IMR-90 (cell line): ENCODE results near the gene RPAIN. TPM values are rescaled to one million over a fixed set of nuclear protein-coding genes. Genes with fewer than 3 reads are reported as not detected.

Source experiments
- ATAC-seq: fragments of 200-7000 bp; cut with Tn5 transposase; 2 replicates; pipeline ENCODE4 v1.9.1; 2020; ENCODE audit warnings: low read depth, mild to moderate bottlenecking, moderate library complexity
- BruUV-seq: library from RNA; stranded (reverse); fragments of 400-500 nt; replicated peaks from 2 replicates; lab custom pipeline; 2021; lab: Mats Ljungman, UMichigan
- CTCF ChIA-PET: fragments of 300-600 bp; formaldehyde crosslinking; extraction: SDS; loops from one replicate; lab custom pipeline; 2021; ENCODE audit warnings: antibody characterized with exemption; lab: Yijun Ruan, JAX
- POLR2A ChIA-PET: fragments of 300-600 bp; sonication (Branson Sonifier 250); formaldehyde crosslinking; loops from one replicate; lab custom pipeline; 2022; ENCODE audit warnings: antibody characterized with exemption; ENCODE audit not compliant: unreplicated experiment; lab: Charles Lee
- DNase-seq: peaks from one replicate; pipeline ENCODE4 v3.0.0; 2013
- H2AFZ ChIP-seq: replicated peaks from 2 replicates; pipeline ENCODE3; 2013; ENCODE audit warnings: low read length, mild to moderate bottlenecking; ENCODE audit not compliant: poor library complexity
- H2AK5ac ChIP-seq: 2 replicates; pipeline ENCODE4 v1.6.1; 2013; ENCODE audit warnings: low read depth, low read length, inconsistent platforms
- H2AK9ac ChIP-seq: replicated peaks from 2 replicates; pipeline ENCODE3; 2013; ENCODE audit warnings: mild to moderate bottlenecking, low read depth, low read length, moderate library complexity; ENCODE audit not compliant: poor library complexity
- H2BK120ac ChIP-seq: 2 replicates; pipeline ENCODE4 v1.6.1; 2013; ENCODE audit warnings: low read depth, low read length, inconsistent platforms
- H2BK15ac ChIP-seq: 3 replicates; pipeline ENCODE4 v1.6.1; 2013; ENCODE audit warnings: low read depth, low read length, inconsistent platforms
- H2BK20ac ChIP-seq: 2 replicates; pipeline ENCODE4 v1.6.1; 2013; ENCODE audit warnings: low read depth, mild to moderate bottlenecking, inconsistent platforms, low read length, moderate library complexity
- H2BK5ac ChIP-seq: 2 replicates; pipeline ENCODE4 v1.6.1; 2013; ENCODE audit warnings: mild to moderate bottlenecking, low read depth, low read length, inconsistent platforms; ENCODE audit not compliant: poor library complexity, severe bottlenecking
- H3K14ac ChIP-seq: replicated peaks from 2 replicates; pipeline ENCODE4 v1.6.1; 2013; ENCODE audit warnings: low read depth, low read length, inconsistent platforms
- H3K18ac ChIP-seq: 2 replicates; pipeline ENCODE4 v1.6.1; 2013; ENCODE audit warnings: low read depth, low read length, control low read depth
- H3K23ac ChIP-seq: 2 replicates; pipeline ENCODE4 v1.6.1; 2013; ENCODE audit warnings: low read depth, low read length, inconsistent platforms
- H3K27ac ChIP-seq: 2 replicates; pipeline ENCODE4 v1.5.1; 2013; ENCODE audit warnings: mild to moderate bottlenecking, control low read depth, low read length; ENCODE audit not compliant: insufficient read depth
- H3K27me3 ChIP-seq: 2 replicates; pipeline ENCODE4 v1.6.1; 2013; ENCODE audit warnings: low read length; ENCODE audit not compliant: control insufficient read depth, insufficient read depth
- H3K36me3 ChIP-seq: 2 replicates; pipeline ENCODE4 v1.6.1; 2013; ENCODE audit warnings: low read length, mixed read lengths; ENCODE audit not compliant: control insufficient read depth, insufficient read depth
- H3K4ac ChIP-seq: 2 replicates; pipeline ENCODE4 v1.6.1; 2013; ENCODE audit warnings: low read depth, low read length, inconsistent platforms
- H3K4me1 ChIP-seq: 2 replicates; pipeline ENCODE4 v1.6.1; 2013; ENCODE audit warnings: low read length, mixed read lengths; ENCODE audit not compliant: control insufficient read depth, insufficient read depth
- H3K4me2 ChIP-seq: 2 replicates; pipeline ENCODE4 v1.6.1; 2013; ENCODE audit warnings: low read depth, mild to moderate bottlenecking, control low read depth, low read length, moderate library complexity
- H3K4me3 ChIP-seq: 2 replicates; pipeline ENCODE4 v1.5.1; 2013; ENCODE audit warnings: low read depth, mild to moderate bottlenecking, control low read depth, low read length, moderate library complexity; ENCODE audit not compliant: insufficient read depth
- H3K56ac ChIP-seq: 2 replicates; pipeline ENCODE4 v1.6.1; 2013; ENCODE audit warnings: low read length, inconsistent platforms; ENCODE audit not compliant: insufficient read depth; ENCODE audit errors: extremely low read depth
- H3K79me1 ChIP-seq, 2 experiments: 2 replicates each; pipeline ENCODE4 v1.6.1; 2013; ENCODE audit warnings: low read length in 2 of 2, inconsistent platforms in 1 of 2, low read depth in 1 of 2
- H3K9ac ChIP-seq: 2 replicates; pipeline ENCODE4 v1.6.1; 2013; ENCODE audit warnings: low read depth, low read length, control low read depth
- H3K9me1 ChIP-seq: 2 replicates; pipeline ENCODE4 v1.6.1; 2013; ENCODE audit warnings: low read length, inconsistent platforms; ENCODE audit not compliant: insufficient read depth
- H3K9me3 ChIP-seq: 2 replicates; pipeline ENCODE4 v1.6.1; 2013; ENCODE audit warnings: low read length; ENCODE audit not compliant: control insufficient read depth, insufficient read depth
- H4K20me1 ChIP-seq: 2 replicates; pipeline ENCODE4 v1.6.1; 2013; ENCODE audit warnings: low read length, inconsistent platforms; ENCODE audit not compliant: insufficient read depth
- H4K5ac ChIP-seq: 2 replicates; pipeline ENCODE4 v1.6.1; 2013; ENCODE audit warnings: mild to moderate bottlenecking, low read depth, low read length, control low read depth
- H4K8ac ChIP-seq, 2 experiments: 2 replicates each; pipeline ENCODE4 v1.6.1; 2013; ENCODE audit warnings: low read depth in 2 of 2, low read length in 2 of 2, control low read depth in 1 of 2, inconsistent platforms in 1 of 2
- H4K91ac ChIP-seq: 2 replicates; pipeline ENCODE4 v1.6.1; 2013; ENCODE audit warnings: low read depth, low read length, inconsistent platforms; ENCODE audit not compliant: insufficient read depth
- BHLHE40 ChIP-seq: fragments of 150-350 bp; IDR thresholded peaks from 2 replicates; pipeline ENCODE4 v1.6.1; 2016; ENCODE audit warnings: mild to moderate bottlenecking, low read depth, low read length
- CEBPB ChIP-seq: IDR thresholded peaks from 2 replicates; pipeline ENCODE4 v1.6.1; 2012; ENCODE audit warnings: low read depth, low read length, improper control_type of control experiment
- CTCF ChIP-seq: conservative IDR thresholded peaks from 2 replicates; pipeline ENCODE4 v1.5.1; 2012; ENCODE audit warnings: mild to moderate bottlenecking, low read depth, low read length, improper control_type of control experiment
- ELK1 ChIP-seq: fragments of 150-350 bp; IDR thresholded peaks from 2 replicates; pipeline ENCODE4 v1.6.1; 2016; ENCODE audit warnings: low read depth, mild to moderate bottlenecking, low read length, moderate library complexity, borderline replicate concordance
- FOS ChIP-seq: fragments of 150-350 bp; IDR thresholded peaks from 2 replicates; pipeline ENCODE4 v1.6.1; 2016; ENCODE audit warnings: low read depth, low read length
- MAFK ChIP-seq: IDR thresholded peaks from 2 replicates; pipeline ENCODE4 v1.6.1; 2012; ENCODE audit warnings: low read depth, low read length, improper control_type of control experiment
- MAZ ChIP-seq: IDR thresholded peaks from 2 replicates; pipeline ENCODE4 v1.6.1; 2012; ENCODE audit warnings: low read depth, mild to moderate bottlenecking, low read length, improper control_type of control experiment, moderate library complexity, borderline replicate concordance
- NFE2L2 ChIP-seq: fragments of 150-350 bp; IDR thresholded peaks from 2 replicates; pipeline ENCODE4 v1.6.1; 2016; ENCODE audit warnings: low read depth, mild to moderate bottlenecking, low read length
- POLR2A ChIP-seq: IDR thresholded peaks from 2 replicates; pipeline ENCODE4 v1.6.1; 2012; ENCODE audit warnings: mild to moderate bottlenecking, low read depth, low read length
- RAD21 ChIP-seq: IDR thresholded peaks from 2 replicates; pipeline ENCODE4 v1.6.1; 2012; ENCODE audit warnings: low read length, improper control_type of control experiment
- RFX5 ChIP-seq: IDR thresholded peaks from 2 replicates; pipeline ENCODE4 v1.8.0; 2012; ENCODE audit warnings: low read depth, mild to moderate bottlenecking, low read length, moderate library complexity
- SMC3 ChIP-seq: fragments of 150-350 bp; IDR thresholded peaks from 2 replicates; pipeline ENCODE4 v1.6.1; 2016; ENCODE audit warnings: low read depth, mild to moderate bottlenecking, antibody characterized with exemption, low read length, moderate library complexity
- WGBS, 2 experiments: methylation state at CpG; one replicate each; pipeline versions ENCODE4 v1.1.5 to v1.1.7; 2013; ENCODE audit warnings: missing lambda C conversion rate in 2 of 2; ENCODE audit not compliant: insufficient read length in 1 of 2; ENCODE audit errors: extremely low coverage in 2 of 2; 5-methylcytosine and 5-hydroxymethylcytosine counted together
- dilution Hi-C: fragments of 300-500 bp; cut with HindIII; formaldehyde crosslinking; loops from one replicate; pipeline ENCODE4 v1.14.3; 2018; ENCODE audit warnings: low sequenced_read_pairs; ENCODE audit not compliant: unreplicated experiment
- in situ Hi-C: fragments of 300-500 bp; cut with MboI; formaldehyde crosslinking; loops from 3 replicates; pipeline ENCODE4 v1.14.3; 2019; ENCODE audit warnings: low sequenced_read_pairs, inconsistent platforms, mixed read lengths
- intact Hi-C: fragments of 100-400 bp; cut with micrococcal nuclease; formaldehyde crosslinking; loops from 2 replicates; pipeline ENCODE4 v1.10.0; 2022
- polyA plus RNA-seq, 3 experiments: library from polyadenylated mRNA; depleted of rRNA; stranded (reverse); fragments of >200 nt; gene quantifications; 2 replicates each; pipeline ENCODE4 v1.2.3, GENCODE V29; 2012; ENCODE audit warnings: low replicate concordance in 1 of 3
- total RNA-seq: library from RNA; depleted of rRNA; stranded (reverse); fragments of >200 nt; gene quantifications from 2 replicates; pipeline ENCODE4 v1.2.3, GENCODE V29; 2012
- TF ChIP-seq, protein P1 (sequence below): fragments of 150-350 bp; IDR thresholded peaks from 2 replicates; pipeline ENCODE4 v1.6.1; 2017; ENCODE audit warnings: mild to moderate bottlenecking, antibody characterized with exemption, low read length, low read depth

The RPAIN gene
- total and polyA plus RNA-seq, 2 of the 4 experiments (the other 2 are of a cell fraction), result 28.7 to 34.9 TPM

DNA sequence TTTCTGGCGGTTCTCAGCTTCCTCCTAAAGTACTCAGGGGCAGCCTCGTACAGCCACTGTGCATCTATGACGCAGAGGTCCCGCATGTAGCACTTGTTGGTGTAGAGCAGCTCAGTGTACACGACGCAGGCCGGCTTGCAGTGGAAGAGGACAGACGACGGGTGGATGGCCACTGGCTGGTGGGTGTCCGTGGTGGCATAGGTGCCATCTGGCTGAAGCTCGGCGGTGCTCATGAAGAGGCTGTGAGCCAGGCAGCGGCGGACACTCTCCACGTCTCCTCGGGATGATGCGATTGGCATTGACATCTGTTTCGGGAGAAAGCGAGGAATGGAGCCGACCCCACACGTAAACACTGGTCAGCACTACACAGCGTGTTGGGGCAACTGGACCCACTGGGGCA, 24.2 kb downstream of the RPAIN start:
- no peak overlapping the region for H3K9ac ChIP-seq
- H2BK15ac ChIP-seq, result no peak overlapping the region
- 97% methylated on average over 9 of the region's 22 CpGs; no CpG with 5 or more reads in 1 of the 2 experiments for WGBS, 2 experiments
- H3K4me2 ChIP-seq, result no peak overlapping the region
- H3K9me1 ChIP-seq, result no peaks in the 10 kb centered on the region
- H3K14ac ChIP-seq, result no peak overlapping the region
- no peak overlapping the region for H3K23ac ChIP-seq
- no peaks in the 10 kb centered on the region for H3K9me3 ChIP-seq
- H2AFZ ChIP-seq, result no peak overlapping the region
- H2AK9ac ChIP-seq, result no peak overlapping the region
- no peak overlapping the region for H3K56ac ChIP-seq
- DNase-seq (no peak), ATAC-seq (no peak)
- no TSS peak for BruUV-seq
- no peaks in the 10 kb centered on the region for H3K4me1 ChIP-seq
- H3K18ac ChIP-seq, result no peak overlapping the region
- CTCF ChIA-PET, result no interaction called here
- H2AK5ac ChIP-seq, result no peak overlapping the region
- POLR2A ChIA-PET, result no interaction called here
- H4K20me1 ChIP-seq, result no peaks in the 10 kb centered on the region
- no peak overlapping the region for H3K4ac ChIP-seq
- no peaks in the 10 kb centered on the region for H3K27me3 ChIP-seq
- no peak overlapping the region for H2BK20ac ChIP-seq
- H2BK120ac ChIP-seq, result no peak overlapping the region
- no peak overlapping the region for H4K8ac ChIP-seq
- H4K91ac ChIP-seq, result no peak overlapping the region
- no peak overlapping the region for H2BK5ac ChIP-seq
- H3K27ac ChIP-seq, result no peak overlapping the region
- no peak overlapping the region for H4K5ac ChIP-seq
- peaks cover 33% of the 10 kb centered on the region for H3K36me3 ChIP-seq
- TF ChIP-seq RFX5, result no peak
- no peak for TF ChIP-seq NFE2L2
- no peak for TF ChIP-seq SMC3
- no peak for TF ChIP-seq MAZ
- TF ChIP-seq POLR2A, result no peak
- TF ChIP-seq FOS, result no peak
- no peak for TF ChIP-seq ELK1
- TF ChIP-seq BHLHE40, result no peak
- TF ChIP-seq CTCF, result no peak
- no peak for TF ChIP-seq CEBPB
- TF ChIP-seq, protein P1, sequence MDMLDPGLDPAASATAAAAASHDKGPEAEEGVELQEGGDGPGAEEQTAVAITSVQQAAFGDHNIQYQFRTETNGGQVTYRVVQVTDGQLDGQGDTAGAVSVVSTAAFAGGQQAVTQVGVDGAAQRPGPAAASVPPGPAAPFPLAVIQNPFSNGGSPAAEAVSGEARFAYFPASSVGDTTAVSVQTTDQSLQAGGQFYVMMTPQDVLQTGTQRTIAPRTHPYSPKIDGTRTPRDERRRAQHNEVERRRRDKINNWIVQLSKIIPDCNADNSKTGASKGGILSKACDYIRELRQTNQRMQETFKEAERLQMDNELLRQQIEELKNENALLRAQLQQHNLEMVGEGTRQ, result no peak
- TF ChIP-seq MAFK, result no peak
- TF ChIP-seq RAD21, result no peak
- dilution Hi-C loops, result no loop called here
- intact Hi-C loops, result no loop called here
- in situ Hi-C loops, result loop anchor here (5.0 kb wide), 1 partner anchor 197 kb away; no protein-coding TSS in a partner anchor
- no peak overlapping the region for H3K4me3 ChIP-seq
- peaks cover 8 to 20% of the 10 kb centered on the region in 2 experiments; a peak in 3 of 4 replicates for H3K79me1 ChIP-seq
